DMS 273 (cell line): Measurements from ENCODE around the gene OXCT1.
"Not testable (repeated sequence)": the region's sequence is repeated elsewhere in the genome, so short reads cannot be mapped to it uniquely, and the experiment has no call there.

Experiments used
- DNase-seq: peaks from one replicate; lab custom pipeline; 2025; ENCODE audit not compliant: unreplicated experiment; lab: John Stamatoyannopoulos, UW

Gene OXCT1

GRCh38 chr5:41778410-41778809 is 91.8 kb downstream of the OXCT1 start:
- no peak for DNase-seq

- DNase-seq: no peak
Measured at GRCh38 chr5:41776435-41776834, 93.8 kb downstream of the OXCT1 start.

GRCh38 chr5:41773799-41774198 is 96.4 kb downstream of the OXCT1 start:
- DNase-seq: no peak

- no peak for DNase-seq
Measured at GRCh38 chr5:41772785-41773442, 97.3 kb downstream of the OXCT1 start.

GRCh38 chr5:41772056-41772455 is 98.2 kb downstream of the OXCT1 start:
- no peak for DNase-seq

- no peak for DNase-seq
Measured at GRCh38 chr5:41770799-41771198, 99.4 kb downstream of the OXCT1 start.

- no peak for DNase-seq
Measured at GRCh38 chr5:41768692-41769091, 101.5 kb downstream of the OXCT1 start.

GRCh38 chr5:41764650-41765049 is 105.6 kb downstream of the OXCT1 start:
- DNase-seq: no peak

- no peak for DNase-seq
Measured at GRCh38 chr5:41763574-41763973, 106.7 kb downstream of the OXCT1 start.

- no peak for DNase-seq
Measured at GRCh38 chr5:41763081-41763480, 107.1 kb downstream of the OXCT1 start.

- DNase-seq: no peak
Measured at GRCh38 chr5:41762426-41762825, 107.8 kb downstream of the OXCT1 start.

- DNase-seq: no peak
Measured at GRCh38 chr5:41761663-41762062, 108.6 kb downstream of the OXCT1 start.

GRCh38 chr5:41755705-41756104 is 114.5 kb downstream of the OXCT1 start:
- DNase-seq: no peak

- DNase-seq: peak; percentile 2
Measured at GRCh38 chr5:41754857-41755256, 115.4 kb downstream of the OXCT1 start.

- DNase-seq: no peak
Measured at GRCh38 chr5:41751867-41752266, 118.4 kb downstream of the OXCT1 start.

GRCh38 chr5:41748631-41749030 is 121.6 kb downstream of the OXCT1 start:
- no peak for DNase-seq

GRCh38 chr5:41747708-41748107 is 122.5 kb downstream of the OXCT1 start:
- peak; percentile 10 for DNase-seq

- peak; percentile 29 for DNase-seq
Measured at GRCh38 chr5:41747301-41747700, 122.9 kb downstream of the OXCT1 start.

GRCh38 chr5:41742608-41743007 is 127.6 kb downstream of the OXCT1 start:
- not testable (repeated sequence) for DNase-seq

- no peak for DNase-seq
Measured at GRCh38 chr5:41738710-41739354, 131.4 kb downstream of the OXCT1 start.

- no peak for DNase-seq
Measured at GRCh38 chr5:41736641-41737040, 133.6 kb downstream of the OXCT1 start.

- no peak for DNase-seq
Measured at GRCh38 chr5:41735213-41735612, 135.0 kb downstream of the OXCT1 start.

GRCh38 chr5:41729381-41729780 is 140.8 kb downstream of the OXCT1 start:
- not testable (repeated sequence) for DNase-seq
